ENCODE data around the gene ZKSCAN3. TPM values are rescaled to one million over a fixed set of nuclear protein-coding genes. Genes with fewer than 3 reads are reported as not detected.
"Not testable (repeated sequence)": the region's sequence is repeated elsewhere in the genome, so short reads cannot be mapped to it uniquely, and the experiment has no call there.

Gene ZKSCAN3
- total and polyA plus RNA-seq, 2 of the 8 experiments (the other 6 are each of a cell fraction or from before 2014, with no cell fraction given): 2.7 to 9.8 TPM

DNA sequence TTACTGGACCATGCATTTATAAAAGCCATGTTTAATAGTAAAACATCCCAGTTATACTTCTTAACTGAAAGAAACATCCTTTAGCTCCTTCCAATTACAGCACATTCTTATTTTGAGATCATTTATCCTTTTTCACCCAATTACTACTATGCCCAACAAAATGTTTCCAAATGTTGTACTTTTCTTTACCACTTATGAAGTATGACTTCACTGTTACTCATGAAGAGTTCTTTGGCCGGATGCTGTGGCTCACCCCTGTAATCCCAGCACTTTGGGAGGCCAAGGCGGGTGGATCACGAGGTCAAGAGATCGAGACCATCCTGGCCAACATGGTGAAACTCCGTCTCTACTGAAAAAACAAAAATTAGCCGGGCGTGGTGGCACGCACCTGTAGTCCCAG lies 31.9 kb upstream of the ZKSCAN3 start:
- 94% methylated on average over 8 of the region's 8 CpGs; no CpG with 5 or more reads in 1 of the 2 experiments for WGBS, 2 experiments (ENCODE audit: extremely low coverage in 1 of 2, insufficient coverage in 1 of 2, insufficient read length in 1 of 2, insufficient replicate concordance in 2 of 2, low coverage in 1 of 2, low lambda C conversion rate in 2 of 2, missing lambda C conversion rate in 1 of 2)
- H4K91ac ChIP-seq (replicated peaks; ENCODE audit: insufficient read length, low read length); H3K27me3 ChIP-seq (replicated peaks in 1 of 4; ENCODE audit: control insufficient read depth in 3 of 4, extremely low read depth in 1 of 4, insufficient read depth in 3 of 4, low read length in 3 of 4); H3K4me1 ChIP-seq (replicated peaks in 1 of 4; ENCODE audit: control insufficient read depth in 3 of 4, insufficient read depth in 4 of 4, low read length in 3 of 4); H2BK120ac ChIP-seq (replicated peaks; ENCODE audit: low read depth, low read length); H3K79me2 ChIP-seq (ENCODE audit: control insufficient read depth in 1 of 2, insufficient read depth in 2 of 2, low read length in 2 of 2); H3K4ac ChIP-seq (replicated peaks; ENCODE audit: insufficient read length, low read depth, low read length); DNase-seq (ENCODE audit: low read depth in 1 of 2, low spot score in 2 of 2); FAIRE-seq; H3K36me3 ChIP-seq (ENCODE audit: control insufficient read depth in 2 of 4, insufficient read depth in 4 of 4, low read length in 3 of 4); H3K14ac ChIP-seq (ENCODE audit: insufficient read length); H2AK5ac ChIP-seq (ENCODE audit: low read depth, low read length); H2BK15ac ChIP-seq (ENCODE audit: low read length); CTCF ChIA-PET (ENCODE audit: partially characterized antibody); H3K4me2 ChIP-seq (ENCODE audit: insufficient read depth in 1 of 2, low read depth in 2 of 2, low read length in 2 of 2); H3K79me1 ChIP-seq (ENCODE audit: low read depth, low read length); H4K5ac ChIP-seq (ENCODE audit: insufficient read length, low read depth, low read length); H3K27ac ChIP-seq (ENCODE audit: low read depth, low read length); H4K20me1 ChIP-seq (replicated peaks in 1 of 2; ENCODE audit: control insufficient read depth in 1 of 2, insufficient read depth in 2 of 2, low read length in 2 of 2); H3K23me2 ChIP-seq (ENCODE audit: low read depth, low read length); H3K56ac ChIP-seq (replicated peaks; ENCODE audit: insufficient read length, low read depth, low read length); H3K18ac ChIP-seq (ENCODE audit: extremely low read depth, low read length); H3K4me3 ChIP-seq (ENCODE audit: extremely low read depth in 1 of 4, insufficient read depth in 2 of 4, low read depth in 3 of 4, low read length in 4 of 4); H2BK20ac ChIP-seq (ENCODE audit: low read length); H2AFZ ChIP-seq (ENCODE audit: low read length); H3K23ac ChIP-seq (ENCODE audit: insufficient read length); H3K9me3 ChIP-seq (ENCODE audit: insufficient read depth in 2 of 2, low read depth in 1 of 2, low read length in 1 of 2); H2BK12ac ChIP-seq (ENCODE audit: low read depth, low read length); H4K8ac ChIP-seq (ENCODE audit: extremely low read depth, insufficient read depth, low read length); H2BK5ac ChIP-seq (ENCODE audit: low read depth, low read length); H3K9ac ChIP-seq (replicated peaks in 1 of 4; ENCODE audit: extremely low read depth in 1 of 4, low read depth in 3 of 4, low read length in 3 of 4): not testable (repeated sequence)
- POLR2A ChIA-PET (ENCODE audit: partially characterized antibody): interaction anchor here (1.3 to 3.0 kb wide), 2 partner anchors 16 to 18 kb away, joined by 4 to 10 read pairs; partner anchors contain the start of gene ZSCAN31

All from H1 (cell line).